AG04449 (cell line): ENCODE data around the gene TAS1R1.
A peak's percentile ranks its signal among the peaks of the same experiment; 100 is the strongest.

Experiments used
- CTCF ChIA-PET: fragments of 350-600 bp; formaldehyde crosslinking; extraction: SDS; loops from one replicate; lab custom pipeline; 2021; ENCODE audit warnings: antibody characterized with exemption; lab: Yijun Ruan, JAX
- POLR2A ChIA-PET: fragments of 400-600, 350-600 bp; formaldehyde crosslinking; extraction: SDS; loops from one replicate; lab custom pipeline; 2020; ENCODE audit warnings: antibody characterized with exemption, inconsistent platforms; lab: Yijun Ruan, JAX
- DNase-seq: peaks from one replicate; pipeline ENCODE4 v3.0.0-alpha.2; 2010; ENCODE audit warnings: low read depth, low spot score
- H3K4me3 ChIP-seq: 2 replicates; pipeline ENCODE4 v1.5.1; 2011; ENCODE audit warnings: low read depth, mild to moderate bottlenecking, control low read depth, low read length
- CTCF ChIP-seq: IDR thresholded peaks from one replicate; pipeline ENCODE4 v1.5.1; 2011; ENCODE audit warnings: mild to moderate bottlenecking, moderate library complexity, low read length, control low read depth, inconsistent platforms; ENCODE audit not compliant: insufficient read depth; ENCODE audit errors: missing control alignments

TAS1R1 gene

GRCh38 chr1:6621429-6622391 lies 66.6 kb downstream of the TAS1R1 start:
- no peak for DNase-seq
- ChIA-PET POLR2A (no interaction called here), CTCF (interaction anchor here (1.3 to 1.8 kb wide), 3 partner anchors 10 to 67 kb away, joined by 3 to 6 read pairs (median 5); partner anchors contain the start of genes NOL9 and TAS1R1)
- no peak overlapping the region for H3K4me3 ChIP-seq
- TF ChIP-seq CTCF, result no peak

- no peak for TF ChIP-seq CTCF
- CTCF ChIA-PET, result interaction anchor here (1.4 kb wide), 2 partner anchors 68 to 133 kb away, joined by 3 to 5 read pairs; partner anchors contain the start of genes NOL9 and TAS1R1
- H3K4me3 ChIP-seq, result no peak overlapping the region
- POLR2A ChIA-PET, result no interaction called here
- DNase-seq, result no peak
These were observed 67.5 kb downstream of the TAS1R1 start for GRCh38 chr1:6622396-6623152.

- no peak for TF ChIP-seq CTCF
- POLR2A ChIA-PET, result no interaction called here
- no peak for DNase-seq
- H3K4me3 ChIP-seq, result no peak overlapping the region
- CTCF ChIA-PET, result interaction anchor here (1.0 to 1.4 kb wide), 2 partner anchors 23 to 134 kb away, joined by 3 read pairs; no protein-coding TSS in a partner anchor
These were observed 68.3 kb downstream of the TAS1R1 start for GRCh38 chr1:6623269-6623965.

- ChIA-PET POLR2A (interaction anchor here (0.6 kb wide), 1 partner anchor 9 kb away, joined by 3 read pairs; no protein-coding TSS in a partner anchor), CTCF (interaction anchor here (0.6 to 1.2 kb wide), 3 partner anchors 10 to 503 kb away, joined by 3 read pairs; no protein-coding TSS in a partner anchor)
- no peak for TF ChIP-seq CTCF
- peak within 1 kb of the TSS; percentile 70 for H3K4me3 ChIP-seq
- DNase-seq, result no peak
These were observed 69.8 kb downstream of the TAS1R1 start, which contains the start of gene THAP3 for GRCh38 chr1:6624710-6625583. THAP3 (plus strand) TSS chr1:6624868; CDS start chr1:6625219, 351 bp downstream.

- no peak for DNase-seq
- POLR2A ChIA-PET, result no interaction called here
- CTCF ChIA-PET, result interaction anchor here (1.2 to 3.5 kb wide), 3 partner anchors 9 to 71 kb away, joined by 3 to 17 read pairs (median 4); partner anchors contain the start of gene TAS1R1
- TF ChIP-seq CTCF, result no peak
- H3K4me3 ChIP-seq, result peak overlapping the region; percentile 70
These were observed 70.6 kb downstream of the TAS1R1 start for GRCh38 chr1:6625584-6626149.
